ENCODE data around the gene PGLYRP3.

Gene PGLYRP3

GRCh38 chr1:153341431-153341934 is 28.7 kb upstream of the PGLYRP3 start:
- DNase-seq (ENCODE audit: insufficient read length, low spot score) (no peak), FAIRE-seq (no peak)
- TF ChIP-seq CTCF (IDR thresholded peaks at IDR 0.05; ENCODE audit: insufficient read depth, missing control alignments): no peak

- TF ChIP-seq CTCF (IDR thresholded peaks at IDR 0.05; ENCODE audit: insufficient read depth, missing control alignments): no peak
- FAIRE-seq (no peak), DNase-seq (ENCODE audit: insufficient read length, low spot score) (no peak)
Observed at GRCh38 chr1:153340356-153340755, 27.6 kb upstream of the PGLYRP3 start.

GRCh38 chr1:153339802-153340201 is 27.1 kb upstream of the PGLYRP3 start:
- TF ChIP-seq CTCF (IDR thresholded peaks at IDR 0.05; ENCODE audit: insufficient read depth, missing control alignments): no peak
- FAIRE-seq: no peak
- DNase-seq (ENCODE audit: insufficient read length, low spot score): no peak

- no peak for FAIRE-seq
- no peak for DNase-seq (ENCODE audit: insufficient read length, low spot score)
- TF ChIP-seq CTCF (IDR thresholded peaks at IDR 0.05; ENCODE audit: insufficient read depth, missing control alignments): no peak
Observed at GRCh38 chr1:153337980-153338853, 25.5 kb upstream of the PGLYRP3 start.

GRCh38 chr1:153336650-153337049 is 23.9 kb upstream of the PGLYRP3 start:
- FAIRE-seq (no peak), DNase-seq (ENCODE audit: insufficient read length, low spot score) (no peak)
- TF ChIP-seq CTCF (IDR thresholded peaks at IDR 0.05; ENCODE audit: insufficient read depth, missing control alignments): no peak

- FAIRE-seq: no peak
- DNase-seq (ENCODE audit: insufficient read length, low spot score): no peak
- TF ChIP-seq CTCF (IDR thresholded peaks at IDR 0.05; ENCODE audit: insufficient read depth, missing control alignments): no peak
Observed at GRCh38 chr1:153333902-153334301, 21.1 kb upstream of the PGLYRP3 start.

GRCh38 chr1:153324912-153325311 is 12.2 kb upstream of the PGLYRP3 start:
- FAIRE-seq: no peak
- TF ChIP-seq CTCF (IDR thresholded peaks at IDR 0.05; ENCODE audit: insufficient read depth, missing control alignments): no peak

More at GRCh38 chr1:153324912-153325311, 12.2 kb upstream of the PGLYRP3 start:
- DNase-seq (ENCODE audit: insufficient read length, low spot score): no peak
